HG03460 (cell line): ENCODE measurements around the gene SEMA7A.
"Not testable (repeated sequence)": the region's sequence is repeated elsewhere in the genome, so short reads cannot be mapped to it uniquely, and the experiment has no call there.

Experiments
- ATAC-seq: cut with Tn5 transposase; IDR thresholded peaks from one replicate; pipeline ENCODE4 v1.9.1; 2021; ENCODE audit not compliant: unreplicated experiment

SEMA7A gene

GRCh38 chr15:74376825-74377581 lies 56.8 kb downstream of the SEMA7A start:
- ATAC-seq: no peak

DNA sequence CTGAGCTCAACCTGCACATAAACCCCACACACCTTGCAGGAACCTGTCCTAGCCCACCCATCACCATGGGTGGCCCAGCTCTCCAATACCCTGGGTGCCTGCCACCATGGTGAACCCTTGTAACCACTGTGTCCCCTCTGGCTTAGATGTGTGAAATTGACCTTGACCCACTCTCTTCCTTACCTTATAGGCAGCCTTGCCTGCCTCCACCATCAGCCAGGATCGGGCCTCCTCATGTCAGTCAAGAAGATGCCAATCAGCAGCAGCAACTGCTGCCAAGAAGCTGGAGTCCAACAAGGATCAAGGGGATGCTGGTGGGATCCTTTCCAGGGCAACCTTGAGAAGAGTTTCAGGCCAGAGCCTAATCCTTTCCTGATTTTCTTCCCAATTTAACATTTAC lies 57.5 kb downstream of the SEMA7A start:
- ATAC-seq: no peak

DNA sequence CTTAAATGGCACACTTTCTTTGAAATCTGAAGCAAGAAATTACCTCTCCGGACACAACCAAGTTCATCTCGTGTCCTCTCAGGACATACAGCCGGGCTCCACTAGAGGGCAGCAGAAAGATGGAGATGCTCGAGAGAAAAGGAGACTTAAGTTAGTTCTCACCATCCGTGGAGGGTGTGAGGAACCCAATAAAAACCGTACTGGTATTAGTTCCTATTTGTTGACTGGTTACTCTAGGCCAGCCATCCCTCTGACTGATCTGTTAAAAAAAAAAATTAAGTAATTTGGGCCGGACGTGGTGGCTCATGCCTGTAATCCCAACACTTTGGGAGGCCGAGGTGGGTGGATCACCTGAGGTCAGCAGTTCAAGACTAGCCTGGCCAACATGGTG lies 58.5 kb downstream of the SEMA7A start:
- no peak for ATAC-seq

DNA sequence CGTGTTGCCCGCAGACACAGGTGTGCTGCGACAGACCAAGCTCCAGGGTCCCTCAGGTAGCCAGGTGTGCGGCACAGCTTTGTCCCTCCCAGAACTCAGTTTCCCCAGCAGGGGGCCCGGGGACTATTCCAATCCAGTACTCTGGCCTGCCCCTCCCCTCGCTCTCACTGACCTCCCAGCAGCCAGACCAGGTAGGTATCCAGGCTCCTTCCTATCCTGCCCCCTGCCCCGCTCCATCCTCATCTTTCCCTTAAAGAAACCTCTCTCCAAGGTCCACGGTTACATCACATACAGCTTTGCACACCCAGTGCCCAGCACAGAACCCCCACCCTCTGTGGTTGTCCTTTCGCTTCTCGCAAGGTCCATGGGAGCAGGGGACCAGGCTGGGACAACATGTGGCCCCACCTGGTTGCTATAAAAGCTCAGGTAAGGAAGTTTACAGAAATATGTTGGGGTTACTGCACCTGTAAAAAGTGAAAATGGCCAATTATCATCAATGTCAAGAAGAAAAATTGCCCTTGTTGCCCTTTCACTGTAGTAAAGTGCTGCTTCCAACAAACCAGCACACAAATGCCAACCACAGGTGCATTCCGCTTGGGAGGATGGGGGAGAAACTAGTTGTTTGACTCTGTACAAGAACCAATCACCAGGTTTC lies 59.0 kb downstream of the SEMA7A start:
- ATAC-seq: peak; percentile 2

GRCh38 chr15:74373731-74374647 lies 59.8 kb downstream of the SEMA7A start:
- ATAC-seq: peak; percentile 66

GRCh38 chr15:74373056-74373650 lies 60.6 kb downstream of the SEMA7A start:
- ATAC-seq: no peak

DNA sequence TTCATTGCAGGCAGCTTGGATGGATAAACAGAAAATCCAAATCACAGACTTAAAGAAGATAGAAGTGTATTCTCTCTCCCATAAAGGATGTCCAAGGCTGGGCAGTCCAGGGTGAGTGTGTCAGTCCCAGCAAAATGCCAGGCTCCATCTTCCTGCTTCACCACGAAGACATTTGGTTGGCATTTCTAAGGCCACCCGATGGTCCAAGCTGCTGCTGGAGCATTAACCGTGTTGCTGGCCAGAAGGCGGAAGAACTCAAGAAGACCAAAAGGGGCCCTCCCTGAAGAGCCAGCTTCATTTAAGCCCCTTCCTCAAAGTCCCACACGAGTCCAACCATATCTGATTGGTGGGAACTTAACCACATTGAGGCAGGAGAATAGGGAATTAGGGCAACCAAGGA lies 63.3 kb downstream of the SEMA7A start:
- no peak for ATAC-seq

DNA sequence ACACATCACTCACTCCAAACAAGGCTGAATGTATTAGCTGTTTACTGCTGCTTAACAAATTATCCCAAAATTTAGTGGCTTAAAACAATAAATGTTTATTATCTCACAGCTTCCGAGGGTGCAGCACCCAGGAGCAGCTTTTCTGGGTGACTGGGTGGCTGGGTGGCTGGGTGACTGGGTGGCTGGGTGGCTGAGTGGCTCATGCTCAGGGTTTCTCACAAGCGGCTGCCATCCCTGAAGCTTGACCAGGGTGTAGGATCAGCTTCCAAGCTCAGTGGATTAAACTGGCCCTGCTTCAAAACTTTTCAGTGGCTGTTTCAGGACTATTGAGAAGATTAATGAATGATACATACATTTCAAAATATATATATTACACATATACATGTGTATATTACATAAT lies 64.0 kb downstream of the SEMA7A start:
- ATAC-seq: no peak

DNA sequence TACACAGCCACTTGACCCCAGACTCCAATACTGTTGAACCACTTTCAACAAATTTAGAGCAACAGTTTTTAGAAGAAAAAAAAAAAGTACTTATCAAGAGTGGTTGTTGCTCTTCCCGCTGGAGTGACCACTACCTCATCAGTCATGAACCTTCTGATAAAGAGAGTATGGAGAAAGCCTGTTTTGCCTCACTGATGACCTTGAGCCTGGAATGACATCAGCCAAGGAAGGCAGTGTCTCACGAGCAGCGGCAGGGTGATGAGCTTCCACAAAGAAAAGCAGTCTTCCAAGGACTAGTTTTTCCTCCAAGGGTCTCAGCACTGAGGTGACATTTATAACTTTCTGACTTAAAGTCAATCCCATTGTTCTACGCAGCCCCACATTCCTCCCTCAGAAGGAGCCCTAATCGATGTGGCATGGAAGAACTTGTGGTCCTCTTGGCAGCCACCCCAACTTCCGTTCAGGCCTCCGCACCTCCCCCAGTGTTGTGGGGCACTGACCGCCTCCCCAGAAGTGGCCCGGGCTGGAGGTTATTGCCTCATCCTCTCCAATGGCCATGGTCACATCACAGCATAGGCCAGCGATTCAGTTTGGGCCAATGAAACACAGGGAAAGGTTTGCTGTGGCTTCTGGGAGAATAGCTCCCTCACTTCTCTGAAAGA lies 64.5 kb downstream of the SEMA7A start:
- no peak for ATAC-seq

DNA sequence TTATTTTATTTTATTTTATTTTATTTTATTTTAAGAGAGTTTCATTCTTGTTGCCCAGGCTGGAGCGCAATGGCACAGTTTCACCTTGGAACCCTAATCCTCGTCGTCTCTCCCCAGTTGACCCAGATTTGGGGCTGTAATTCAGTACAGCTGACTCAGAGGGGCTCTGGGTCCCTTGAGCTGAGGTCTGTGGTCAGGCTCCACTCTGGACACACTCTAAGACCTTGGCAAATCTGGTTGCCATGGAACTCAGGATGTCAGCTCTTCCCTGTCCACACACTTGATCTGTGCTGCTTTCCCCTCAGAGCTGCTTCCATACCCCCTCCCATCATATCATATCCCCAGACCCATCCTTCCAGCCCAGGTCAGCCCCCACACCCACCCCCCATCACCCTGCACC lies 65.6 kb downstream of the SEMA7A start:
- no peak for ATAC-seq

DNA sequence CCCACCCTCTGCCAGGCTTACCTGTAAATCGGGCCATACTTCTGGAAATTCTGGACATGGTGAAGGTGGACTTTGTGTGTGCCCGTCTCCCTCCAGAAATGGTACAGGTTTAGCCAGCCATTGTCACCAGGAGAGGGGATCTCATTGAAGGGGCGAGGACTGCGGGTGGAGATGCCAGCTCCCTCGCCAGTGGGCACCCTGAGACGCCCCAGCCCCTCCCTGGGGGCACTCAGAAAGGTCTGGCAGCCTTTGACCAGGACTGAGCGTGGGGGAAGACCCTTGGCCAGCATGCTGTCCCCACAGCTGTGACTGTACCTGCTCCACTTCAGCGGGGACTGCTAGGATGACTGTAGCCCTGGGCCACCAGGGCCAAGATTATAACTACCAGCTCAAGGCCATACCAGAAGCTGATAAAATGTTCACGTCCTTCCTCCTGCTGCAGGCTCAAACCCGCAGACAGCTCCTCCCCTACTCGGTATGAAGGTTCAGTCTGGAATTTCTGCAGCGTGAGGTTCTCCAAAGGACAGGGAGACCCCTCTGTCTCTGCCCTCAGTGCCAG lies 66.4 kb downstream of the SEMA7A start, which contains the start of gene CYP11A1:
Gene CYP11A1, minus strand, starts transcription at position 351 of the 559 bp plus-strand sequence. Its CDS starts 61 bp downstream, at position 290.
- ATAC-seq: no peak

- no peak for ATAC-seq
Observed at GRCh38 chr15:74365598-74366445, 67.9 kb downstream of the SEMA7A start.

DNA sequence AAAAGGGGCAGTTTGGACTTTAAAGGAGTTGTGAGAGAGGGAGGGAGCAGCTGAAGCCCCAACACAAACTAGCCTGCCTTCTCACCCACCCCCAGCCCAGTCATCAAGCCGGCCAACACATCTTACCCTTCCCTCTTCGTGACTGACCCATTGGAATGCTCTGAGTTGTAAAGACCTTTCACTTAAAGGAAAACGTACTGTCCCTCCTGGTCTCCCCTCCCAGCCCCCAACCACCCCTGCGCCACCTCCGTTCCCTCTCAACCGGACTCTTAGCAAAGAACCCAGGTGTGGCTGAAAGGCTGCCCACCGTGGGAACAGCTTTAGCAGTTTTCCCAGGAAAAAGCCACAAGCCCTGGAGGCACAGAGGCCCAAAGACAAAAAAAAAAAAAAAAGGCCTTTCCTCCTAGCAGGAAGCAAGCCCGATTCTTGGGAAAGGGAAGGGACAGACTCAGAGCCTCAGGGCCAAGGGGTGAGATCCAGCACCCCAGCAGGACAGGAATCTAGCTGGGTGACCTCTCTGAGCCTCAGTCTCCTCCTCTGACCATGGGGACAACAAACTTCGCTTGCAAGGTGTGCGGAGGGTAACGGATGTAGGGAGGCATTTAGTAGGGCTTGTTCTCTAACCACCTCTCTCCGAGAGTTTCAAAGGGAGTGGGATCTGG lies 68.7 kb downstream of the SEMA7A start:
- no peak for ATAC-seq

DNA sequence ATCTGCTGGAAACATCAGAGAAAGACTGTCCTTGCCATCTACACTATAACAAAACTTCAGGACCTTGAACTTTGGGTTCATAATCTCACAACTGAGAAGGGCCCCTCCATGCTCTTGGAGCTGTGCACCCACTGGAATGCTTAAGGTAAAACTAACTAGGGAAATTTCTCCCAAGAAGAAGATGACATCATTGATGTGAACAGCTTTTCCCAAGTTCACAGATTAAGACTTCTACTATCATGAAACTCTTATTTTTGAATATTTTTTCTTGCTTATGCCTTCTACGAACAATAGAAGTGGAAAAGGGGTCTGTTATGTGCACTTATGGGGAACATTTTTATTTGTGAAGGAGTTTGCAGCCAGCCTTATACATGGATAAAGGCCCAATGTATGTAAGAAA lies 71.3 kb downstream of the SEMA7A start:
- no peak for ATAC-seq

DNA sequence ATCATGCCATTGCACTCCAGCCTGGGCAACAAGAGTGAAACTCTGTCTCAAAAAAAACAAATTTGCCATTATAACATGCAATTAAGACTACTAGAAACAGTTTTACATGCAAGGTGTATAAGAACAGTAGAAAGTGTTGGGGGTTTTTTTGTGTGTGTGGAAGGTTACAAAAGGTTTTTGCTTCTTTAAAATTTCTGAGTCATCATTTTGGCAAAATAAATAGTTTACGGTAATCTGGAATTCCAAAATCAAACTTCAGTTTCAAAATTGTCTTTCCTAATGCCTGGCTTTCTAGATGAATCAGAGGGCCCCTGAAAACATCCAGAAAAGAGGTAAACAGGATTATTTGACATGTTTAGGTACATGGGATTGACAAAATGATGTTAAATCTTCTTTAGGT lies 72.9 kb downstream of the SEMA7A start:
- not testable (repeated sequence) for ATAC-seq

- ATAC-seq: not testable (repeated sequence)
Observed at GRCh38 chr15:74359376-74359775, 74.4 kb downstream of the SEMA7A start.
